HepG2 (cell line): ENCODE data around the gene GNG10. TPM values are rescaled to one million over a fixed set of nuclear protein-coding genes. Genes with fewer than 3 reads are reported as not detected.
A peak's percentile ranks its signal among the peaks of the same experiment; 100 is the strongest.

Source experiments
- AKNA ChIP-seq: sonication (generic); formaldehyde crosslinking; IDR thresholded peaks from 2 replicates; pipeline ENCODE4 v1.4.0; 2020; ENCODE audit warnings: missing genetic modification reagents, borderline replicate concordance
- IRX3 ChIP-seq: sonication (generic); formaldehyde crosslinking; IDR thresholded peaks from 2 replicates; pipeline ENCODE4 v1.8.1; 2023; ENCODE audit warnings: mild to moderate bottlenecking, low read depth, missing genetic modification reagents, borderline replicate concordance
- KLF15 ChIP-seq: sonication (generic); formaldehyde crosslinking; IDR thresholded peaks from 2 replicates; pipeline ENCODE4 v1.8.1; 2023; ENCODE audit warnings: borderline replicate concordance, mild to moderate bottlenecking, inconsistent platforms, missing genetic modification reagents, mixed read lengths
- RBM22 ChIP-seq: fragments of 200-400 bp; formaldehyde crosslinking; optimal IDR thresholded peaks from 2 replicates; pipeline ENCODE3; 2017; ENCODE audit warnings: mild to moderate bottlenecking, low read length, moderate library complexity
- SAFB2 ChIP-seq: sonication (generic); formaldehyde crosslinking; IDR thresholded peaks from 2 replicates; pipeline ENCODE4 v1.5.1; 2020; ENCODE audit warnings: missing genetic modification reagents, low read depth, mild to moderate bottlenecking, borderline replicate concordance
- SSRP1 ChIP-seq: IDR thresholded peaks from 2 replicates; pipeline ENCODE4 v1.6.1; 2016; ENCODE audit warnings: control low read depth
- TCF7L2 ChIP-seq: IDR thresholded peaks from 2 replicates; pipeline ENCODE4 v1.6.1; 2011; ENCODE audit warnings: mild to moderate bottlenecking, low read depth, low read length, moderate library complexity
- ZBTB2 ChIP-seq: sonication (generic); formaldehyde crosslinking; IDR thresholded peaks from 2 replicates; pipeline ENCODE4 v1.8.0; 2022; ENCODE audit warnings: low read depth, missing genetic modification reagents
- ZBTB3 ChIP-seq: sonication (generic); formaldehyde crosslinking; IDR thresholded peaks from 2 replicates; pipeline ENCODE4 v1.4.0; 2020; ENCODE audit warnings: low read depth, mild to moderate bottlenecking, moderate library complexity, missing genetic modification reagents, borderline replicate concordance
- ZNF10 ChIP-seq: sonication (generic); formaldehyde crosslinking; IDR thresholded peaks from 2 replicates; pipeline ENCODE4 v1.4.0; 2020; ENCODE audit warnings: mild to moderate bottlenecking, low read depth, missing genetic modification reagents, borderline replicate concordance
- ZNF407 ChIP-seq: sonication (generic); formaldehyde crosslinking; IDR thresholded peaks from one replicate; pipeline ENCODE4 v1.5.1; 2020; ENCODE audit warnings: mild to moderate bottlenecking, missing genetic modification reagents; ENCODE audit errors: not compliant biosample characterization
- ZNF775 ChIP-seq: sonication (generic); formaldehyde crosslinking; IDR thresholded peaks from 2 replicates; pipeline ENCODE4 v1.4.0; 2020; ENCODE audit warnings: missing genetic modification reagents, mild to moderate bottlenecking, moderate library complexity, borderline replicate concordance
- ZSCAN29 ChIP-seq: sonication (generic); formaldehyde crosslinking; conservative IDR thresholded peaks from 2 replicates; pipeline ENCODE4 v1.4.0; 2020; ENCODE audit warnings: mild to moderate bottlenecking, missing genetic modification reagents
- polyA plus RNA-seq, 8 experiments: library from polyadenylated mRNA; depleted of rRNA in 3 of 8; stranded (reverse) in 7 of 8; unstranded in 1 of 8; fragments of >200 nt; fragmentation: Illumina TruSeq in 4 of 8; extraction: Trizol in 4 of 8; gene quantifications; 2 replicates each; pipeline versions ENCODE4 v1.2.1 to v1.2.3, GENCODE V29; 2011 to 2016; ENCODE audit warnings: low read depth in 4 of 8, missing spikeins in 1 of 8, mixed read lengths in 1 of 8; ENCODE audit not compliant: insufficient read depth in 1 of 8
- total RNA-seq, 5 experiments: library from RNA; depleted of rRNA; stranded (reverse); fragments of >200 nt; fragmentation: Illumina TruSeq; extraction: Trizol; gene quantifications; 2 replicates each; pipeline ENCODE4 v1.2.3, GENCODE V29; 2016; ENCODE audit warnings: low read depth in 1 of 5

Gene GNG10
- total and polyA plus RNA-seq, 2 of the 13 experiments (the other 11 are each of a cell fraction or from before 2014, with no cell fraction given), result 29.8 to 32.4 TPM

GRCh38 chr9:111631214-111631971 lies 30.0 kb upstream of the GNG10 start, which contains the start of gene DNAJC25 (continued):
- peak; percentile 76 for TF ChIP-seq ZNF407
- TF ChIP-seq ZSCAN29 (CRISPR knock-in tag), result no peak
- no peak for TF ChIP-seq ZNF10 (CRISPR knock-in tag)
- TF ChIP-seq IRX3 (CRISPR knock-in tag), result no peak
- no peak for TF ChIP-seq TCF7L2
- TF ChIP-seq ZBTB3 (CRISPR knock-in tag), result 0 out of 2 replicates have a peak, but pooled peaks have one; percentile 75
- no peak for TF ChIP-seq RBM22
- 0 out of 2 replicates have a peak, but pooled peaks have one; percentile 81 for TF ChIP-seq KLF15
- no peak for TF ChIP-seq ZBTB2 (CRISPR knock-in tag)
- TF ChIP-seq SSRP1 (CRISPR knock-in tag), result no peak
- TF ChIP-seq SAFB2 (CRISPR knock-in tag), result peak; percentile 47; the same call in 1 of the 2 replicates
- TF ChIP-seq ZNF775, result no peak; the same call in 1 of the 2 replicates
- no peak for TF ChIP-seq AKNA (CRISPR knock-in tag)
